ENCODE measurements around the gene WIPF2.
A peak's percentile ranks its signal among the peaks of the same experiment; 100 is the strongest.

Gene WIPF2

GRCh38 chr17:40313668-40314583 is 94.8 kb downstream of the WIPF2 start:
- DNase-seq (ENCODE audit: low read depth): no peak

GRCh38 chr17:40314584-40314956 is 95.5 kb downstream of the WIPF2 start:
- peak; percentile 92 for DNase-seq (ENCODE audit: low read depth)

GRCh38 chr17:40315206-40315605 is 96.1 kb downstream of the WIPF2 start:
- DNase-seq (ENCODE audit: low read depth): no peak

GRCh38 chr17:40315678-40316570 is 96.8 kb downstream of the WIPF2 start:
- DNase-seq (ENCODE audit: low read depth): no peak

GRCh38 chr17:40316571-40317344 is 97.7 kb downstream of the WIPF2 start:
- DNase-seq (ENCODE audit: low read depth): no peak

GRCh38 chr17:40317345-40317873 is 98.3 kb downstream of the WIPF2 start:
- no peak for DNase-seq (ENCODE audit: low read depth)

GRCh38 chr17:40317880-40318829 is 99.1 kb downstream of the WIPF2 start:
- DNase-seq (ENCODE audit: low read depth): peak; percentile 70

GRCh38 chr17:40318830-40319391 is 99.8 kb downstream of the WIPF2 start:
- DNase-seq (ENCODE audit: low read depth): no peak

GRCh38 chr17:40319651-40320540 is 100.8 kb downstream of the WIPF2 start:
- DNase-seq (ENCODE audit: low read depth): no peak

GRCh38 chr17:40320756-40321523 is 101.8 kb downstream of the WIPF2 start:
- DNase-seq (ENCODE audit: low read depth): no peak

- no peak for DNase-seq (ENCODE audit: low read depth)
Observed at GRCh38 chr17:40321524-40321929, 102.4 kb downstream of the WIPF2 start.

GRCh38 chr17:40321961-40322357 is 102.9 kb downstream of the WIPF2 start:
- DNase-seq (ENCODE audit: low read depth): no peak

GRCh38 chr17:40322358-40323315 is 103.5 kb downstream of the WIPF2 start:
- DNase-seq (ENCODE audit: low read depth): no peak

- no peak for DNase-seq (ENCODE audit: low read depth)
Observed at GRCh38 chr17:40323391-40324381, 104.6 kb downstream of the WIPF2 start.

- no peak for DNase-seq (ENCODE audit: low read depth)
Observed at GRCh38 chr17:40325156-40326013, 106.3 kb downstream of the WIPF2 start.

Measured in HS-5 (cell line).